Measurements from ENCODE around the gene TMC5. TPM values are rescaled to one million over a fixed set of nuclear protein-coding genes. Genes with fewer than 3 reads are reported as not detected.

TMC5 gene
- total RNA-seq, 4 donors from 2014 or later: 1.1 to 2.0 (median 1.7) TPM

DNA sequence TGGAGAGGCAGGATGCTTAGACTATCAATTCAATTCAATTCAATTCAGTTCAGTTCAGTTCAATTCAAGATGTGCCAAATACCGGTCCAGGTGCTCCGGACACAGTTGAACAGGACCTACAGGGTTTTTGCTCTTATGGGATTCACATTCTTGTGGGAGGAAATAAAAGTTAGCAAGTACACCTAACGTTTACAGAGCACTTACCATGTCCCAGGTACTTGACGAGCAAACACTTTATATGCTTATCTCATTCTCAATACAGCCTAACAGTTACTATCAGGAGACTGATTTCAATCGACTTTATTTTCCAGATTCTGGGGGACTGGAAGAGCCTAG is 104.7 kb downstream of the TMC5 start:
- no peaks in the 10 kb centered on the region for H3K27me3 ChIP-seq
- peaks cover 67% of the 10 kb centered on the region for H3K4me1 ChIP-seq
- DNase-seq (ENCODE audit: low spot score in 2 of 2): no peak
- peak overlapping the region; percentile 96 for H3K27ac ChIP-seq
- TF ChIP-seq POLR2A (IDR thresholded peaks at IDR 0.05) (no peak), POLR2AphosphoS5 (IDR thresholded peaks at IDR 0.05) (no peak), EP300 (IDR thresholded peaks at IDR 0.05) (no peak)
- TF ChIP-seq, protein P1, sequence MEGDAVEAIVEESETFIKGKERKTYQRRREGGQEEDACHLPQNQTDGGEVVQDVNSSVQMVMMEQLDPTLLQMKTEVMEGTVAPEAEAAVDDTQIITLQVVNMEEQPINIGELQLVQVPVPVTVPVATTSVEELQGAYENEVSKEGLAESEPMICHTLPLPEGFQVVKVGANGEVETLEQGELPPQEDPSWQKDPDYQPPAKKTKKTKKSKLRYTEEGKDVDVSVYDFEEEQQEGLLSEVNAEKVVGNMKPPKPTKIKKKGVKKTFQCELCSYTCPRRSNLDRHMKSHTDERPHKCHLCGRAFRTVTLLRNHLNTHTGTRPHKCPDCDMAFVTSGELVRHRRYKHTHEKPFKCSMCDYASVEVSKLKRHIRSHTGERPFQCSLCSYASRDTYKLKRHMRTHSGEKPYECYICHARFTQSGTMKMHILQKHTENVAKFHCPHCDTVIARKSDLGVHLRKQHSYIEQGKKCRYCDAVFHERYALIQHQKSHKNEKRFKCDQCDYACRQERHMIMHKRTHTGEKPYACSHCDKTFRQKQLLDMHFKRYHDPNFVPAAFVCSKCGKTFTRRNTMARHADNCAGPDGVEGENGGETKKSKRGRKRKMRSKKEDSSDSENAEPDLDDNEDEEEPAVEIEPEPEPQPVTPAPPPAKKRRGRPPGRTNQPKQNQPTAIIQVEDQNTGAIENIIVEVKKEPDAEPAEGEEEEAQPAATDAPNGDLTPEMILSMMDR (IDR thresholded peaks at IDR 0.05): no peak
- H3K36me3 ChIP-seq: no peaks in the 10 kb centered on the region
- WGBS: 46% methylated on average over 5 of the region's 5 CpGs
- peak overlapping the region; percentile 82 for H3K4me3 ChIP-seq
- H3K9me3 ChIP-seq: no peaks in the 10 kb centered on the region

DNA sequence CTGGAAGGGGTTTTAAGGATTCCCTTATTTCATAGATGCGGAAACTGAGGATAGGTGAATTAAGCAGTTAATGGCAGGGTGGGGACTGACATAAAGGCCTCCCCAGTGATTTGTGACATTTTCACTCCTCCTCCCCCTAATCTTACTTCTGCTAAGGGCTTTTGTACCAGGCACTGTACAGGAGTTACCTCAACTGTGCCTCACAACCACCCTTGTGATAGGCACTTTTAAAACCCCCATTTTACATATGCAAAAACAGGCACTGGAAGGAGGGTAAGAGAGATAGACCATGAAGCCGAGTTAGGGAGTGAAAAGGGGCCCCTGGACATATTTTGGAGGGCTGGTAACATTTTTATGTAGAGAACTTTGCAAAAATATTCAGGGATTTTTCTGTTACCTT is 105.1 kb downstream of the TMC5 start:
- peaks cover 63% of the 10 kb centered on the region for H3K4me1 ChIP-seq
- no peak overlapping the region for H3K4me3 ChIP-seq
- no peaks in the 10 kb centered on the region for H3K27me3 ChIP-seq
- DNase-seq (ENCODE audit: low spot score in 2 of 2): no peak
- TF ChIP-seq POLR2A (IDR thresholded peaks at IDR 0.05): no peak
- TF ChIP-seq EP300 (IDR thresholded peaks at IDR 0.05): no peak
- no peak for TF ChIP-seq POLR2AphosphoS5 (IDR thresholded peaks at IDR 0.05)
- TF ChIP-seq, protein P1 (IDR thresholded peaks at IDR 0.05): no peak
- no peaks in the 10 kb centered on the region for H3K36me3 ChIP-seq
- no peak overlapping the region for H3K27ac ChIP-seq
- 94% methylated on average over 2 of the region's 2 CpGs for WGBS
- H3K9me3 ChIP-seq: no peaks in the 10 kb centered on the region

DNA sequence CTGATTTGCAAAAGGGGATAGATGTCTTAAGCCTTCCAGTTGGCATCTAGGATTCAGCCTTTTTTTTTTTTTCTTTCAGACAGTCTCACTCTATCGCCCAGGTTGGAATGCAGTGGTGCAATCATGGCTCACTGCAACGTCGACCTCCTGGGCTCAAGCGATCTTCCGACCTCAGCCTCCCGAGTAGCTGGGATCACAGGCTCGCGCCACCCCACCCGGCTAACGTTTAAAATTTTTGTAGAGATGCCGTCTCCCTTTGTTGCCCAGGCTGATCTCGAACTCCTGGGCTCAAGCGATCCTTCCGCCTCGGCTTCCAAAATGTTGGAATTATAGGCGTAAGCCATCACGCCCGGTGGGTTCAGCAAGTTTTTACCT is 105.5 kb downstream of the TMC5 start:
- H3K9me3 ChIP-seq: no peaks in the 10 kb centered on the region
- peaks cover 59% of the 10 kb centered on the region for H3K4me1 ChIP-seq
- no peaks in the 10 kb centered on the region for H3K36me3 ChIP-seq
- H3K27me3 ChIP-seq: no peaks in the 10 kb centered on the region
- no peak for TF ChIP-seq EP300 (IDR thresholded peaks at IDR 0.05)
- TF ChIP-seq POLR2A (IDR thresholded peaks at IDR 0.05): no peak
- TF ChIP-seq POLR2AphosphoS5 (IDR thresholded peaks at IDR 0.05): no peak
- TF ChIP-seq, protein P1 (IDR thresholded peaks at IDR 0.05): no peak
- H3K27ac ChIP-seq: no peak overlapping the region
- no peak overlapping the region for H3K4me3 ChIP-seq
- 73% methylated on average over 18 of the region's 18 CpGs for WGBS
- DNase-seq (ENCODE audit: low spot score in 2 of 2): no peak

DNA sequence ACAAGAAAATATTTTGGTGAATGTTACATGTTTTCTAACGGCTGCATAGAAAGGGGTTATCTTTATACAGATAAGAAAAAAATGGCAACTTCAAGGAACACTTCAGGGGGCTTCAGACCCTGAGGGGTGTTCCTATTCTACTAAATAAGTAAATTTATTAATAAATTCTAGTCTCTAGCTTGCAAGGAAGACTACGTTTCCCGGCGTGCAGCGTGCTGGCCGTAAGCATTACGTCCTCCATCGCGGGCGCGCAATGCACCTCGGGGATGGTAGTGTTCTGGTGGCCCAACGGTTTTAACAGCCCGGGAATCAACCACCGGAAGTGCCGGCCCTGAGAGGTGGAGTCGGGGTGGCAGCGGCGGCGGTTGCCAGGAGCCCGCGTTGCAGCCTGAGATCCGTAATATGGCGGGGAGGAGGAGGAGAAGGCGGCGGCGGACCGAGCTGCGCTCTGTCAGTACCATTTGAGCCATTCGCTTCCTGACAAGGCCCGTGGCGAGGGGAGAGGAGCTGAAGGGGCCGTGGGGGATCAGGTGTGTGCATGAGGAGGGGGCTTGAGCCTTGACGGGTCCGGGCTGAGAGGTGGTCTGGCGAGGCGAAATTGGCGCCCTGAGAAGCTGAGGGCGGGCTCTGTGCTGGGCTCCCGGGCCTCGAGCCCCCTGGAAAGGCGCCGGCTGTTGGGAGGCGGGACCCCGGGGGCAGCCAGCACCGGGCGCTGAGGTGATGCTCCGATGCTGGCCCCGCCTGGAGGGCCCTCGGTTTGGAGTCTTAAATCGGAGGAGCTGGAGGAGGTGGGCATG is 106.1 kb downstream of the TMC5 start, which contains the start of gene CCP110:
TSS of gene CCP110 (plus strand) at position 384 of the 797 bp plus-strand sequence. CDS start 3,940 bp downstream, outside the sequence.
- Histone ChIP-seq H3K9me3 (no peaks in the 10 kb centered on the region), H3K4me3 (peak within 1 kb of the TSS; percentile 87), H3K4me1 (peaks cover 54% of the 10 kb centered on the region), H3K27me3 (no peaks in the 10 kb centered on the region), H3K36me3 (peaks cover 6% of the 10 kb centered on the region), H3K27ac (peak within 1 kb of the TSS; percentile 58)
- WGBS: 1% methylated on average over 40 of the region's 51 CpGs
- peak; percentile 99 for DNase-seq (ENCODE audit: low spot score in 2 of 2)
- TF ChIP-seq POLR2A (IDR thresholded peaks at IDR 0.05) (peak in 1 of 2 donors; percentile 27), POLR2AphosphoS5 (IDR thresholded peaks at IDR 0.05) (peak in 2 of 3 donors; percentile 52 to 58)
- TF ChIP-seq, protein P1 (IDR thresholded peaks at IDR 0.05): no peak

DNA sequence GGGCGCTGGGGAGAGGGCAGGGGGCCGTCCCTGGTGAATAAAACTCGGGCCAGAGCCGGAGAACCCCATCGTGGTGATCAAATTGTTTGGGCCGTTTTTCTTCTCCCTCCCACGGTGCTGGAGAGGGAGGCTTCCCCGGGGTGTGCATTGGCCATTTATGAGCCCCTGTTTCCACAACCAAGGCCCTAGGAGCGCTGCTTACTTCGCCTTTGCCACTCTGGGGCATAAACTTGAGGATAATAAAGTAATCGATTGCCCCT is 106.6 kb downstream of the TMC5 start:
- H3K36me3 ChIP-seq: peaks cover 11% of the 10 kb centered on the region
- TF ChIP-seq POLR2A (IDR thresholded peaks at IDR 0.05): no peak
- TF ChIP-seq EP300 (IDR thresholded peaks at IDR 0.05): no peak
- no peak for TF ChIP-seq POLR2AphosphoS5 (IDR thresholded peaks at IDR 0.05)
- TF ChIP-seq, protein P1 (IDR thresholded peaks at IDR 0.05): no peak
- no peaks in the 10 kb centered on the region for H3K27me3 ChIP-seq
- no peaks in the 10 kb centered on the region for H3K9me3 ChIP-seq
- H3K27ac ChIP-seq: peak overlapping the region; percentile 58
- 0% methylated on average over 9 of the region's 11 CpGs for WGBS
- H3K4me1 ChIP-seq: peaks cover 50% of the 10 kb centered on the region
- H3K4me3 ChIP-seq: peak overlapping the region; percentile 87
- DNase-seq (ENCODE audit: low spot score in 2 of 2): no peak
